Natural killer cell treated with Interleukin-12 subunit alpha and Interleukin-12 subunit beta and Interleukin-15 and Interleukin-18, amount 100 ng/mL, for 72 hours (primary cell): ENCODE data around the gene KDM6A. TPM values are rescaled to one million over a fixed set of nuclear protein-coding genes. Genes with fewer than 3 reads are reported as not detected.
"Not testable (repeated sequence)": the region's sequence is repeated elsewhere in the genome, so short reads cannot be mapped to it uniquely, and the experiment has no call there.

Source experiments
- ATAC-seq, 2 donors: fragments of 150-1000 bp; cut with Tn5 transposase in 1 of 2; sonication (Bioruptor Pico), chemical (Tn5 transposase) in 1 of 2; 2 replicates each; pipeline ENCODE4 v1.10.0; 2021
- DNase-seq: peaks from one replicate; pipeline ENCODE4 v3.0.0; 2022; ENCODE audit warnings: low spot score
- H3K27ac Mint-ChIP-seq, 2 donors: 1 replicate in 1 of 2; 2 replicates in 1 of 2; pipeline ENCODE4 v1.8.0; 2022; ENCODE audit warnings: mixed read lengths in 2 of 2, mild to moderate bottlenecking in 1 of 2, moderate library complexity in 1 of 2
- H3K27me3 Mint-ChIP-seq, 2 donors: 1 replicate in 1 of 2; 2 replicates in 1 of 2; pipeline ENCODE4 v1.8.0; 2022; ENCODE audit warnings: mixed read lengths in 2 of 2
- H3K36me3 Mint-ChIP-seq: one replicate; pipeline ENCODE4 v1.8.0; 2022; ENCODE audit warnings: mixed read lengths
- H3K4me1 Mint-ChIP-seq, 2 donors: 1 replicate in 1 of 2; 2 replicates in 1 of 2; pipeline ENCODE4 v1.8.0; 2022; ENCODE audit warnings: low read depth in 2 of 2, mixed read lengths in 2 of 2, mild to moderate bottlenecking in 1 of 2
- H3K4me3 Mint-ChIP-seq: one replicate; pipeline ENCODE4 v1.8.0; 2022; ENCODE audit warnings: mixed read lengths
- H3K9me3 Mint-ChIP-seq: 2 replicates; pipeline ENCODE4 v1.8.0; 2022; ENCODE audit warnings: mixed read lengths
- total RNA-seq, 2 donors: library from RNA; stranded (reverse); gene quantifications; one replicate each; pipeline ENCODE4 v1.2.3, GENCODE V29; 2022

The KDM6A gene
- total RNA-seq, 2 donors from 2014 or later = 31.9 to 68.6 TPM

DNA sequence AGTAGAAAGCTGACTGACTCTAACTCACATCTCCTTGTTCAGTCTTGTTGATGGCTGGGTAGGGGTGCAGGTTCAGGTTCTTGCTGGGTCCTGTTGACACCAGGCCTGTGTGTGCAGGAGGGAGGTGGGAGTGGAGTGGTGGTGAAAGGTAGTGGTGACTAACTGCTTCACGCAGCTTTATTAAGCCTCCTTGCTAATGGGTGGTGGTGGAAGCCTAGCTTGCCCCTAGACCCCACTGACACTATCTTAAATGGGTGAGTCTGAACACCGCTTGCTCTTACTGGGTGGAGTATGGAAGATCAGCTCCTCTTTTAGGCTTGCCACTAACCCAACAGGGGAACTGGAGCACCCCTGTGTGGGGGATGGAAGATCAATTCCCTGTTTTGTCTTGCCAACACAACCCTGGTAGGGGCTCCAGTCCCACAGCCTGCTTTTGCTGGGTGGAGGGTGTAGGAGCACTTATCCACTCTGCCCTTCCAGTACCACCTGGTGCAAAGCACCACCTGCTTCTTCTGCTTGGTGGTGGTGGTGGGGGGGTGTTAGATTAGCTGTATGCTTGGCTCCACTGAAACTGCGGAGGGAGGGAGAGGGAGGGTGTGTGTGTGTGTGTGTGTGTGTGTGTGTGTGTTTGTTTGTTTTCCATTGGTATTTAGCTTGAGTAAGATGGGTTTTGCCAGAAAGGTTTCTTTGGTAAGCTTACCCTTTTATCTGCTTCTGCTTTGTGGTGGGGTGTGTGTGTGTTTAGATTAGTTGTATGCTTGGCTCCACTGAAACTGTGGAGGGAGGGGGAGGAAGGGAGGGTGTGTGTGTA lies 25.6 kb downstream of the KDM6A start:
- Mint-ChIP-seq H3K4me3 (peak overlapping the region; percentile 75), H3K27ac (peak overlapping the region in 1 of 2 donors; percentile 85), H3K36me3 (peaks cover 19% of the 10 kb centered on the region), H3K9me3 (no peaks in the 10 kb centered on the region), H3K27me3 (no peaks in the 10 kb centered on the region), H3K4me1 (peaks cover 39 to 61% of the 10 kb centered on the region in 2 donors)
- DNase-seq = no peak
- ATAC-seq = peak in 1 of 2 donors; percentile 55

DNA sequence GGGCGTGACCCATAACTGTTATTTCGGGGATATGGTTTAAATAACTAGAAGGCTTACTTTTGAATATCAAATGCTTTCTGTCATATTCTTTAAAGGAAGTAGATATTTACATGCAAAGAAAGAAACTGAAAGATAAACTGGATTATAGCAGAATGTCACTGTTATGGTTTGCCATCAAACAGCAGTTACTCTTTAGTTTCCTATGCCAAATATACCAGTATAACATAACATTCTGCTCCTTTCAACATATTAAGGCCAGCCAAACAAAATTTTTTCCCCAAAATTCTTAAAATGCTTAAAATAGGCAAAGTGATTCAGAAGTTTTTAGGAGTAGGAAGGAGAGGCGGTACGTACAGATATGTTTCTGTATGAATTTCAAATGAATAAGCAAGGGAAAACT lies 27.0 kb downstream of the KDM6A start:
- H3K4me1 Mint-ChIP-seq = peaks cover 41 to 66% of the 10 kb centered on the region in 2 donors
- peak overlapping the region; percentile 75 for H3K4me3 Mint-ChIP-seq

DNA sequence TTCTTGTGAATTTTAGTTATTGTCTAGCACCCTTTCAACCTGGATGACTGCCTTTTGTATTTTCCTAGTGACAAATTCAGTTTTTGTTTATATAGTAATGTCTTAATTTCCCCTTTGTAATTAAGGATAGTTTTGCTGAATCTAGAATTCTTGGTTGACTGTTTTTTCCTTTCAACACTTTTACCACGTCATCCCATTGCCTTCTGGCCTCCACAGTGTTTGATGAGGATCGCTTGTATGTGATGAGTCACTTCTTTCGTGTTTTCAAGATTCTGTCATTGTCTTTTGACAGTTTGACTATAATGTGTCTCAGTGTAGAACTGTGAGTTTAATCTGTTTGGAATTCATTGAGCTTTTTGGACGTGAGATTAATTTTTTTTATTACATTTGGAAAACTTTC lies 30.1 kb downstream of the KDM6A start:
- ATAC-seq (peak in 1 of 2 donors; percentile 71), DNase-seq (no peak)
- H3K4me1 Mint-ChIP-seq = peaks cover 53 to 71% of the 10 kb centered on the region in 2 donors
- no peaks in the 10 kb centered on the region for H3K27me3 Mint-ChIP-seq
- H3K9me3 Mint-ChIP-seq = no peaks in the 10 kb centered on the region
- peak overlapping the region; percentile 62 for H3K4me3 Mint-ChIP-seq
- peak overlapping the region; percentile 72 to 80 for H3K27ac Mint-ChIP-seq
- H3K36me3 Mint-ChIP-seq = peaks cover 9% of the 10 kb centered on the region

More for the DNA sequence above, 27.0 kb downstream of the KDM6A start:
- Mint-ChIP-seq H3K27me3 (no peaks in the 10 kb centered on the region), H3K9me3 (no peaks in the 10 kb centered on the region), H3K27ac (peak overlapping the region; percentile 69 to 85), H3K36me3 (peaks cover 20% of the 10 kb centered on the region)
- ATAC-seq = no peak
- no peak for DNase-seq

DNA sequence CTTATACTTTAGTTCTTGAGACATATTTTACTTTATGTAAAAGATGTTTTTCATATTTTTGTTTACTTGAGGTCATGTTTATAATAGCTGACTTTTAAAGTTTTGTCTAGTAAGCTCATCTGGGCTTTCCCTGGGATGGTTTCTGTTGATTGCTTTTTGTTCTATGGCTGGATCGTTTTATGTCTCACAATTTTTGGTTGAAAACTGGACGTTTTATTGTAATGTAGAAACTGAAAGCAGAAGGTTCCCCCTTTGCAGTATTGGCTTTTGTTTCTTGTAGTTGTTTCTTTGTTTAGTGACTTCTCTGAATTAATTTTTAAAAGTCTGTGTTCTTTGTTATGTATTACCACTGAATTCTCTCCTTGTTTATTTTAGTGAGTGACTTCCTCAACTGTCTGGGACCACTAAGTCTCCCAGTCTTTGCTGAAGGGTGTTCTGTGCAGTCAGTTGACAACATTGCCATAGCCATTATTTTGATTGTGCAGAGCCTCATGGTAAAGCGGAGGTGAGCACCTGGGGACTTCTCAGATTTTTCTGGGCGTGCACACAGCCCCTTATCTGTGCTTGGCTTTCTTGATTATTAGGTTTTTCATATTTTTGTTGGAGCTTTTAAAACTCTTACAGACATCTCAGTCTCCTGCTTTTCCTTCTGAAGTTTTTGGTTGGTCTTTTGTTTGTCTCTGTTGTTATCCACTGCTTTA lies 31.0 kb downstream of the KDM6A start:
- ATAC-seq = peak in 1 of 2 donors; percentile 53
- peak overlapping the region; percentile 72 to 80 for H3K27ac Mint-ChIP-seq

DNA sequence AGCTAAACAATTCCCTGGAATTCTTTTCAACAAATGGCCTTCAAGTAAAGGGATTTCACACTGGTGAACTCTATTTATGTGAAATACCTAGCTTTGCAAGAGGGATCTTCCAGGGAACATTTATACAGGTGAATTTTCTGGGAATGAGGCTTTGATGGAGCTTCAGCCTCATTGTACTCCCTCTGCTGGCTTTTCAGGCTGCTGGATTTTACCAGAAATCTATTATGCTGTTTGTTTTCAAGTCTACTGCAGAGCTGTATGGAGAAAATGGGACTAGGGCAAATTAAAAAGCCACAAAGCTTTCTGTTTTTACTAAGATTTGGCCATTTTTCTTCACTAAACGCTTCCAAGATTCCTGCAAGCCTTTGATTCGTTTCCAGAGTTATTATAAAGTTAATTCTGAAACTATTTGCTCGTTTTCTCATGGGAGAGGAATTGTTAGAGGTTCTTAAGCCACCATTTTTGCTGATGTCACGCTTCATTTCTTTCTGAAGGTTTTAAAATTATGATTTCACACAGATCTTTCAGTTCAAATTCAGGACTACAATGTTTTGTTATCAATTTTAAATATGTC lies 31.6 kb downstream of the KDM6A start:
- H3K4me3 Mint-ChIP-seq = peak overlapping the region; percentile 62
- peak overlapping the region; percentile 72 to 80 for H3K27ac Mint-ChIP-seq
- DNase-seq (no peak), ATAC-seq (no peak)
- H3K27me3 Mint-ChIP-seq = no peaks in the 10 kb centered on the region
- no peaks in the 10 kb centered on the region for H3K9me3 Mint-ChIP-seq
- peaks cover 9% of the 10 kb centered on the region for H3K36me3 Mint-ChIP-seq
- H3K4me1 Mint-ChIP-seq = peaks cover 51 to 69% of the 10 kb centered on the region in 2 donors

More for the DNA sequence above, 31.0 kb downstream of the KDM6A start:
- H3K27me3 Mint-ChIP-seq = no peaks in the 10 kb centered on the region
- no peaks in the 10 kb centered on the region for H3K9me3 Mint-ChIP-seq
- no peak for DNase-seq
- H3K4me3 Mint-ChIP-seq = peak overlapping the region; percentile 62
- H3K36me3 Mint-ChIP-seq = peaks cover 9% of the 10 kb centered on the region
- peaks cover 54 to 69% of the 10 kb centered on the region in 2 donors for H3K4me1 Mint-ChIP-seq

DNA sequence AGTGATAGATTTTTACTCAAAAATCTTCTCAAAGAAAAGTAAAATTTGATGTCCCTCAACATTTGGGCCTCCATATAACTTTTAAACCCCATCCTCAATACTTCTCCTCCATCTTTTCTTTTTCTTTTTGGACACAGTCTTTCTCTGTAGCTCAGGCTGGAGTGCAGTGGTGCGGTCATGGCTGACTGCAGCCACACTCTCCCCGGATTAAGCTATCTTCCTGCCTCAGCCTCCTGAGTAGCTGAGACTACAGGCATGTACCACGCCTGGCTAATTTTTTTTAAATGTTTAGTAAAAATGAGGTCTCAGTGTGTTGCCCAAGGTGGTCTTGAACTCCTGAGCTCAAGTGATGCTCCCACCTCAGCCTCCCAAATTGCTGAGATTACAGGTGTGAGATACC lies 33.1 kb downstream of the KDM6A start:
- H3K27ac Mint-ChIP-seq = peak overlapping the region in 1 of 2 donors; percentile 37
- H3K9me3 Mint-ChIP-seq = no peaks in the 10 kb centered on the region
- peaks cover 47 to 65% of the 10 kb centered on the region in 2 donors for H3K4me1 Mint-ChIP-seq
- H3K36me3 Mint-ChIP-seq = peaks cover 9% of the 10 kb centered on the region
- ATAC-seq = no peak
- DNase-seq = no peak
- H3K27me3 Mint-ChIP-seq = no peaks in the 10 kb centered on the region
- H3K4me3 Mint-ChIP-seq = no peak overlapping the region

DNA sequence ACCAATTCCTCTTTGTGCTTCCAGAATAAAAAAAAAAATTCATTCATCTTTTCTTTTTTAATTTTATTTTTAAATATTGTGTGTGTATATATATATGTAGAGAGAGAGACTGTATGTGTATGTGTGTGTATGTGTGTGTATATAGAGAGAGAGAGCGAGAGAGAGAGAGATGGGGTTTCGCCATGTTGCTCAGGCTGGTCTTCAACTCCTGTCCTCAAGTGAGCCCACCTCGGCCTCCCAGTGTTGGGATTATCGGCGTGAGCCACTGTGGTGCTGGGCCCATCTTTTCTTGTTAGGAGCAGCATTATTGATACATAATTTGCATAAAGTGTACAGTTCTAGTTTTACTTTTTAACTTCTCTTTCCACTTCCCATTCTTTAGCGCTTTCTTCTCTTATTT lies 33.6 kb downstream of the KDM6A start:
- H3K36me3 Mint-ChIP-seq = peaks cover 9% of the 10 kb centered on the region
- no peaks in the 10 kb centered on the region for H3K9me3 Mint-ChIP-seq
- DNase-seq = no peak
- peaks cover 47 to 62% of the 10 kb centered on the region in 2 donors for H3K4me1 Mint-ChIP-seq
- no peaks in the 10 kb centered on the region for H3K27me3 Mint-ChIP-seq
- peak overlapping the region; percentile 7 for H3K4me3 Mint-ChIP-seq
- ATAC-seq = no peak
- peak overlapping the region in 1 of 2 donors; percentile 37 for H3K27ac Mint-ChIP-seq

DNA sequence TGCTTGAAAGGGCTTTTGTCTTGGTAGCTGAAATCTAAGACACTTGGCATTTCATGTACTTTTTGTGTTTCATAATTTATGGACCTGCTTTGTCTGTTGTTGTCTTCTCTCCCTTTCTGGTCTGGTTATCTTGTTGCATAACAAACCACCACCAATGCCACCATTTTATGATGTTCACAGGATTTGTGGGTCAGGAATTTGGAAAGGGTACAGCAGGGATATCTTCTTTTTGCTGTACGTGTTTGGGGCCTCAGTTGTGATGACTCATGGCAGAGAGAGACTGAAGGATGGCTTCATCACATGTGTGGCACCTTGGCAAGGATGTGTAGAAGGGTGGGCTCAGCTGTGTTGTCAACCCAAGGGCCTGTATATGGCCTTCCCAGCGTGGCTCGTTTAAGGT lies 35.2 kb downstream of the KDM6A start:
- H3K4me1 Mint-ChIP-seq = peaks cover 43 to 60% of the 10 kb centered on the region in 2 donors
- H3K36me3 Mint-ChIP-seq = peaks cover 6% of the 10 kb centered on the region
- peak overlapping the region; percentile 52 to 76 for H3K27ac Mint-ChIP-seq
- peak overlapping the region; percentile 59 for H3K4me3 Mint-ChIP-seq
- no peaks in the 10 kb centered on the region for H3K27me3 Mint-ChIP-seq
- no peaks in the 10 kb centered on the region for H3K9me3 Mint-ChIP-seq
- no peak for DNase-seq
- peak; percentile 57 to 68 for ATAC-seq

DNA sequence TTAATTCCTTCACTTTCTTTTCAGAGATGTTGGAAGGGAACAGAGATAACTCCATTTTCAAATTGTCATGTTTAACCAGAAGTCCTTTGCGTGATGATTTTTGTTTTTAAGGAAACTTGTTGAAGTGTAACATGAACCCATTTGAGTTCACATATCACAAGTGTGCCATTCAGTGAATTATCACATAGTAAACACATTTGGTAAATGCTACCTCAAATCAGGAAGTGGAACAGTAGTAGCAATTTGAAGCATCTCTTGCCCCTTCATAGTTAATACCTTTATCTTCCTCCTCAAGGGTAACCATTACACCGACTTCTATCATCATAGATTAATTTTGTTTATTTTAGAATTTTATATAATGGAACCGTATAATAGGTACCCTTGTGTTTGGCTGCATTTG lies 35.8 kb downstream of the KDM6A start:
- Mint-ChIP-seq H3K4me3 (no peak overlapping the region), H3K27ac (no peak overlapping the region), H3K27me3 (no peaks in the 10 kb centered on the region), H3K36me3 (no peaks in the 10 kb centered on the region), H3K9me3 (no peaks in the 10 kb centered on the region), H3K4me1 (peaks cover 39 to 58% of the 10 kb centered on the region in 2 donors)
- ATAC-seq = no peak
- DNase-seq = no peak

DNA sequence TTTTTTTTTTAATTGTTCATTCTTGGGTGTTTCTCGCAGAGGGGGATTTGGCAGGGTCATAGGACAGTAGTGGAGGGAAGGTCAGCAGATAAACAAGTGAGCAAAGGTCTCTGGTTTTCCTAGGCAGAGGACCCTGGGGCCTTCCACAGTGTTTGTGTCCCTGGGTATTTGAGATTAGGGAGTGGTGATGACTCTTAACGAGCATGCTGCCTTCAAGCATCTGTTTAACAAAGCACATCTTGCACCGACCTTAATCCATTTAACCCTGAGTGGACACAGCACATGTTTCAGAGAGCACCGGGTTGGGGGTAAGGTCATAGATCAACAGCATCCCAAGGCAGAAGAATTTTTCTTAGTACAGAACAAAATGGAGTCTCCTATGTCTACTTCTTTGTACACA lies 37.5 kb downstream of the KDM6A start:
- not testable (repeated sequence) for H3K27me3 Mint-ChIP-seq, H3K9me3 Mint-ChIP-seq, H3K4me3 Mint-ChIP-seq, DNase-seq, H3K36me3 Mint-ChIP-seq, ATAC-seq, H3K27ac Mint-ChIP-seq
- peaks cover 47 to 59% of the 10 kb centered on the region in 2 donors for H3K4me1 Mint-ChIP-seq

DNA sequence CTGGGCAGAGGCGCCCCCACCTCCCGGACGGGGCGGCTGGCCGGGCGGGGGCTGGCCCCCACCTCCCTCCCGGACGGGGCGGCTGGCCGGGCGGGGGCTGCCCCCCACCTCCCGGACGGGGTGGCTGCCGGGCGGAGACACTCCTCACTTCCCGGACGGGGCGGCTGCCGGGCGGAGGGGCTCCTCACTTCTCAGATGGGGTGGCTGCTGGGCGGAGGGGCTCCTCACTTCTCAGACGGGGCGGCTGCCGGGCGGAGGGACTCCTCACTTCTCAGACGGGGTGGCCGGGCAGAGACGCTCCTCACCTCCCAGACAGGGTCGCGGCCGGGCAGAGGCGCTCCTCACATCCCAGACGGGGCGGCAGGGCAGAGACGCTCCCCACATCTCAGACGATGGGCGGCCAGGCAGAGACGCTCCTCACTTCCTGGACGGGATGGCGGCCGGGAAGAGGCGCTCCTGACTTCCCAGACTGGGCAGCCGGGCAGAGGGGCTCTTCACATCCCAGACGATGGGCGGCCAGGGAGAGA lies 38.1 kb downstream of the KDM6A start:
- peaks cover 45 to 60% of the 10 kb centered on the region in 2 donors for H3K4me1 Mint-ChIP-seq
- ATAC-seq = not testable (repeated sequence)

DNA sequence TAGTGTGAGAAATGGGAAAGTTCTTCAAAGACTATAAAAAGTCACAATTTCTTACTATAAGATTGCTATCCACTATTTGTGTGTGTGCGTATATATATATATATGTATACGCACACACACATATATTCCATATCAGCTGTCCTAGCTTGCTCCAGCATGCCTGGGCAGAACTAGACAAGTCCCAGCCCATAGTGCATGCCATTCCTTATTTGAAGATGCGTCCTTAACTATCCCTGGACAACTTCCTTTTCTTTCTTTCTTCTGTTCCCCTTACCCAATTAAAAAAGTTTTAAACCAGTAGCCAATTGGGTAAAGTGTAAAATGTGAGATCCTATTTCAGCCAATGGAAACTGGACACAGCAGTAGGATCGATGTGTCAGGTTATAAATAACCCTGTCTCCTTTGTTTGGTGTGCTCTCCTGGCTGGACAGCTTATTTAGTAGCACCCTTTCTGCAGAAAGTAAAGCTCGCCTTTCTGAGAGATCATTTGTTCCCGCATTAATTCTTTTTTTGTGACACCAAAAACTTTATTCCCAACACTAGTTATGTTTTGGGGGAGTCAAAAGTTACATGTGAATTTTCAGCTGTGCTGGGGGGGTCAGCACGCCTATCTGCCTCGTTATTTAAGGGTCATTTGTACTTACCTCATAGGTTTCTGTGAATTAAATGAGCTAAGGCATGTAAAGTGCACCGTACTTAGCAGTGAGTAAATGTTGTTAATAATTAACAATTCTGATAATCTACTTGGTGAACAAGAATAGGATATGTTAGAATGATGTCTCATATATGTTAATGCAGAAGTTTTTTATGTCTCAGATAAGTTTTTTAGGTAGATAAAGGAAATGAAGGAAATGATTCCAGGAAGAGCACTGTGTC lies 40.9 kb downstream of the KDM6A start:
- Mint-ChIP-seq H3K27ac (peak overlapping the region; percentile 60), H3K36me3 (no peaks in the 10 kb centered on the region), H3K9me3 (no peaks in the 10 kb centered on the region), H3K4me3 (peak overlapping the region; percentile 44), H3K4me1 (peaks cover 26 to 48% of the 10 kb centered on the region in 2 donors), H3K27me3 (no peaks in the 10 kb centered on the region)
- ATAC-seq (no peak), DNase-seq (no peak)

More for the DNA sequence above, 38.1 kb downstream of the KDM6A start:
- not testable (repeated sequence) for H3K27me3 Mint-ChIP-seq, H3K4me3 Mint-ChIP-seq, H3K36me3 Mint-ChIP-seq, H3K9me3 Mint-ChIP-seq, DNase-seq, H3K27ac Mint-ChIP-seq
